ENCODE measurements around the gene TRPM2.
"Not testable (repeated sequence)": the region's sequence is repeated elsewhere in the genome, so short reads cannot be mapped to it uniquely, and the experiment has no call there.

Gene TRPM2

GRCh38 chr21:44349847-44350772 is 3.3 kb upstream of the TRPM2 start:
- Mint-ChIP-seq H3K27ac (no peak overlapping the region), H3K36me3 (ENCODE audit: low read depth) (peaks cover 6% of the 10 kb centered on the region), H3K27me3 (ENCODE audit: low read depth) (peaks cover 26% of the 10 kb centered on the region), H3K4me3 (no peak overlapping the region), H3K9me3 (no peaks in the 10 kb centered on the region), H3K4me1 (ENCODE audit: low read depth) (peaks cover 26% of the 10 kb centered on the region)
- DNase-seq (ENCODE audit: low spot score): no peak

- Mint-ChIP-seq H3K9me3 (no peaks in the 10 kb centered on the region), H3K4me3 (no peak overlapping the region), H3K36me3 (ENCODE audit: low read depth) (peaks cover 12% of the 10 kb centered on the region), H3K27me3 (ENCODE audit: low read depth) (peaks cover 26% of the 10 kb centered on the region), H3K4me1 (ENCODE audit: low read depth) (peaks cover 32% of the 10 kb centered on the region), H3K27ac (no peak overlapping the region)
- DNase-seq (ENCODE audit: low spot score): no peak
Measured at GRCh38 chr21:44350773-44351481, 2.5 kb upstream of the TRPM2 start.

GRCh38 chr21:44351535-44352252 is 1.7 kb upstream of the TRPM2 start:
- Mint-ChIP-seq H3K4me1 (ENCODE audit: low read depth) (peaks cover 34% of the 10 kb centered on the region), H3K4me3 (no peak overlapping the region)

GRCh38 chr21:44352253-44352860 is 1.1 kb upstream of the TRPM2 start:
- H3K27ac Mint-ChIP-seq: peak overlapping the region; percentile 39
- peak overlapping the region; percentile 10 for H3K4me3 Mint-ChIP-seq

More at GRCh38 chr21:44351535-44352252, 1.7 kb upstream of the TRPM2 start:
- Mint-ChIP-seq H3K9me3 (no peaks in the 10 kb centered on the region), H3K27ac (no peak overlapping the region), H3K36me3 (ENCODE audit: low read depth) (peaks cover 19% of the 10 kb centered on the region), H3K27me3 (ENCODE audit: low read depth) (peaks cover 20% of the 10 kb centered on the region)
- DNase-seq (ENCODE audit: low spot score): no peak

GRCh38 chr21:44354001-44354405 is 582 bp downstream of the TRPM2 start:
- H3K27ac Mint-ChIP-seq: peak overlapping the region; percentile 73
- peaks cover 34% of the 10 kb centered on the region for H3K4me1 Mint-ChIP-seq (ENCODE audit: low read depth)
- DNase-seq (ENCODE audit: low spot score): no peak
- H3K36me3 Mint-ChIP-seq (ENCODE audit: low read depth): peaks cover 27% of the 10 kb centered on the region
- peaks cover 13% of the 10 kb centered on the region for H3K27me3 Mint-ChIP-seq (ENCODE audit: low read depth)
- H3K4me3 Mint-ChIP-seq: peak overlapping the region; percentile 86
- no peaks in the 10 kb centered on the region for H3K9me3 Mint-ChIP-seq

More at GRCh38 chr21:44352253-44352860, 1.1 kb upstream of the TRPM2 start:
- peaks cover 20% of the 10 kb centered on the region for H3K27me3 Mint-ChIP-seq (ENCODE audit: low read depth)
- H3K36me3 Mint-ChIP-seq (ENCODE audit: low read depth): peaks cover 23% of the 10 kb centered on the region
- DNase-seq (ENCODE audit: low spot score): no peak
- H3K9me3 Mint-ChIP-seq: no peaks in the 10 kb centered on the region
- H3K4me1 Mint-ChIP-seq (ENCODE audit: low read depth): peaks cover 34% of the 10 kb centered on the region

- H3K4me3 Mint-ChIP-seq: peak overlapping the region; percentile 86
- peak overlapping the region; percentile 69 for H3K27ac Mint-ChIP-seq
- no peak for DNase-seq (ENCODE audit: low spot score)
- peaks cover 29% of the 10 kb centered on the region for H3K36me3 Mint-ChIP-seq (ENCODE audit: low read depth)
- peaks cover 38% of the 10 kb centered on the region for H3K4me1 Mint-ChIP-seq (ENCODE audit: low read depth)
- H3K9me3 Mint-ChIP-seq: no peaks in the 10 kb centered on the region
- H3K27me3 Mint-ChIP-seq (ENCODE audit: low read depth): peaks cover 8% of the 10 kb centered on the region
Measured at GRCh38 chr21:44354775-44355771, 1.7 kb downstream of the TRPM2 start.

GRCh38 chr21:44356160-44356559 is 2.7 kb downstream of the TRPM2 start:
- H3K36me3 Mint-ChIP-seq (ENCODE audit: low read depth): peaks cover 29% of the 10 kb centered on the region
- H3K9me3 Mint-ChIP-seq: no peaks in the 10 kb centered on the region
- H3K27me3 Mint-ChIP-seq (ENCODE audit: low read depth): peaks cover 5% of the 10 kb centered on the region
- peaks cover 39% of the 10 kb centered on the region for H3K4me1 Mint-ChIP-seq (ENCODE audit: low read depth)
- DNase-seq (ENCODE audit: low spot score): no peak
- peak overlapping the region; percentile 3 for H3K4me3 Mint-ChIP-seq
- no peak overlapping the region for H3K27ac Mint-ChIP-seq

GRCh38 chr21:44356636-44357035 is 3.2 kb downstream of the TRPM2 start:
- H3K27ac Mint-ChIP-seq: no peak overlapping the region
- peaks cover 39% of the 10 kb centered on the region for H3K4me1 Mint-ChIP-seq (ENCODE audit: low read depth)
- H3K9me3 Mint-ChIP-seq: no peaks in the 10 kb centered on the region
- H3K27me3 Mint-ChIP-seq (ENCODE audit: low read depth): peaks cover 3% of the 10 kb centered on the region
- DNase-seq (ENCODE audit: low spot score): no peak
- peak overlapping the region; percentile 3 for H3K4me3 Mint-ChIP-seq
- peaks cover 29% of the 10 kb centered on the region for H3K36me3 Mint-ChIP-seq (ENCODE audit: low read depth)

GRCh38 chr21:44357064-44357837 is 3.8 kb downstream of the TRPM2 start:
- H3K27ac Mint-ChIP-seq: no peak overlapping the region
- peaks cover 38% of the 10 kb centered on the region for H3K4me1 Mint-ChIP-seq (ENCODE audit: low read depth)

GRCh38 chr21:44359396-44359795 is 6.0 kb downstream of the TRPM2 start:
- DNase-seq (ENCODE audit: low spot score): no peak
- Mint-ChIP-seq H3K4me1 (ENCODE audit: low read depth) (peaks cover 18% of the 10 kb centered on the region), H3K27ac (no peak overlapping the region), H3K36me3 (ENCODE audit: low read depth) (peaks cover 32% of the 10 kb centered on the region), H3K9me3 (peaks cover 11% of the 10 kb centered on the region), H3K27me3 (ENCODE audit: low read depth) (no peaks in the 10 kb centered on the region), H3K4me3 (no peak overlapping the region)

More at GRCh38 chr21:44357064-44357837, 3.8 kb downstream of the TRPM2 start:
- no peaks in the 10 kb centered on the region for H3K27me3 Mint-ChIP-seq (ENCODE audit: low read depth)
- no peaks in the 10 kb centered on the region for H3K9me3 Mint-ChIP-seq
- DNase-seq (ENCODE audit: low spot score): no peak
- H3K4me3 Mint-ChIP-seq: no peak overlapping the region
- H3K36me3 Mint-ChIP-seq (ENCODE audit: low read depth): peaks cover 29% of the 10 kb centered on the region

- Mint-ChIP-seq H3K27ac (no peak overlapping the region), H3K4me3 (no peak overlapping the region), H3K4me1 (ENCODE audit: low read depth) (peaks cover 12% of the 10 kb centered on the region), H3K9me3 (peaks cover 11% of the 10 kb centered on the region), H3K36me3 (ENCODE audit: low read depth) (peaks cover 30% of the 10 kb centered on the region), H3K27me3 (ENCODE audit: low read depth) (no peaks in the 10 kb centered on the region)
- DNase-seq (ENCODE audit: low spot score): no peak
Measured at GRCh38 chr21:44360159-44360558, 6.7 kb downstream of the TRPM2 start.

GRCh38 chr21:44361903-44362302 is 8.5 kb downstream of the TRPM2 start:
- not testable (repeated sequence) for DNase-seq (ENCODE audit: low spot score); H3K4me1 Mint-ChIP-seq (ENCODE audit: low read depth); H3K27me3 Mint-ChIP-seq (ENCODE audit: low read depth); H3K27ac Mint-ChIP-seq; H3K4me3 Mint-ChIP-seq
- peaks cover 15% of the 10 kb centered on the region for H3K36me3 Mint-ChIP-seq (ENCODE audit: low read depth)
- H3K9me3 Mint-ChIP-seq: peaks cover 11% of the 10 kb centered on the region
